HT-29 (cell line): ENCODE measurements around the gene MEMO1. TPM values are rescaled to one million over a fixed set of nuclear protein-coding genes. Genes with fewer than 3 reads are reported as not detected.
"Not testable (repeated sequence)": the region's sequence is repeated elsewhere in the genome, so short reads cannot be mapped to it uniquely, and the experiment has no call there.

Experiments used
- DNase-seq: peaks from one replicate; pipeline ENCODE4 v3.0.0-alpha.2; 2015; ENCODE audit warnings: low spot score
- total RNA-seq: library from RNA; depleted of rRNA; stranded (reverse); fragments of >200 nt; shearing (Covaris generic); gene quantifications from 2 replicates; pipeline ENCODE4 v1.2.3, GENCODE V29; 2014

Gene MEMO1
- total RNA-seq, 1 experiment from 2014 or later = 42.2 TPM

DNA sequence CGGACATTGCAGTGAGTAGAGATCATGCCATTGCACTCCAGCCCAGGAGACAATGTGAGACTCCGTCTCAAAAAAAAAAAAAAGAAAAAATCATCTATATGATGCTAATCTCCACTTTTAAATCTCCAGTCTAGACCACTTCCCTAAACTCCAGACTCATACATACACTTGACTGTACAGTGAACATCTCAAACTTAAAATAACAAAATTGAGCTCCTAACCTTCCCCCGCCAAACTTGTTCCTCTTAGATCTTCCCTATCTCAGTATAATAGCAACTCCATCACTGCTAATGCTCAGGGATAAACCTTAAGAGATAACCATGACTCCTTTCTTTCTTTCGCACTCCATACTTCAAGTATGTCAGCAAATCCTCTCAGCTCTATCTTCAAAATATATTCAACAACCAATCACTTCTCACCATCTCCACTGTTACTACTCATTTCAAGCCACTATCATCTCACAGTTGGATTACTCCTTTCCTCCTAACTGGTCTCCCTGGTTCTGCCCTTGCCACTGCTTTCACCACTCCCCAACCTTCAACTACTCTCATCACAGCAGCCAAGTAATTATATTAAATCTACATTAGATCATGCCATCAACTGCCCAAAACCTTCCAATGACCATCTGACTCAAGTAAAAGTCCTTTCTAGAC lies 12.0 kb downstream of the MEMO1 start:
- no peak for DNase-seq

DNA sequence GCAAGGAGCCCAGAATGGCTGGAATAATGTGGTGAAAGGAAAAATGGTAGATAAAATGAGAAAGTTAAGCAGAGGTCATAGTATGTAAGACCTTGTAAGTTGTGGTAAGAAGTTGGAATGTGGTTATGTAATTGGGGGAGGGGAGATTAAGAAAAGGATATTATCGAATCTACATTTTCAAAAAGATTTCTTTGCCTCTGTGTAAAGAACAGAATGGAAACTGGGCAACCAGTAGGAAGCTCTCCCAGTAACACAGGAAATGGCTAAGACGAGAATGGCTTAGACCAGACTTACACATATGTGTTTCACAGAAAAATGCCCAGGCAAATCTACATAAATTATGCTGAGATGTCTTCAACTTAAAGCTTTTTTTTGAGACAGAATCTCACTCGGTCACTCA lies 13.2 kb downstream of the MEMO1 start:
- DNase-seq = no peak

DNA sequence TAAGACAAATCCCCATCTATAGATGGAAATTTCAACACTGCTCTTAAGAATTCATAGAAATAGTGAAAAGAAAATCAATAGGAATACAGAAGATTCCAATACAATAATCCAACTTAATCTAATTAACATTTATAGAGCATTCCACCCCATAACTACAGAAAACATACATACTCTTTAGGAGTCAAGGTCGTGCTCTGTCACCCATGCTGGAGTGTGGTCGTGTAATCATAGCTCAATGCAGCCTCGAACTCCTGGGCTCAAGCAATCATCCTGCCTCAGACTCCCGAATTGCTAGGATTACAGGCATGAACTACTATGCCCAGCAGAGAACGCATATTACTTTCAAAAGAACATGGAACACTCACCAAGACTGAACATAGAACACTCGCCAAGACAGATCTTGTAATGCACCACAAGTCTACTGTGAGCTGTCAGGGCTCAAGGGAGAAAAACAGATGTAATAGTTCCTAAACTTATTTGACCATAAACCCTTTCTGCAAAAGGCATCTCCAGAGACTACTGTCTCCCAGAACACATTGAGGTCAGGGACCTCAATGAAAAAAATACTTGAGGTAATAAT lies 14.1 kb downstream of the MEMO1 start:
- no peak for DNase-seq

DNA sequence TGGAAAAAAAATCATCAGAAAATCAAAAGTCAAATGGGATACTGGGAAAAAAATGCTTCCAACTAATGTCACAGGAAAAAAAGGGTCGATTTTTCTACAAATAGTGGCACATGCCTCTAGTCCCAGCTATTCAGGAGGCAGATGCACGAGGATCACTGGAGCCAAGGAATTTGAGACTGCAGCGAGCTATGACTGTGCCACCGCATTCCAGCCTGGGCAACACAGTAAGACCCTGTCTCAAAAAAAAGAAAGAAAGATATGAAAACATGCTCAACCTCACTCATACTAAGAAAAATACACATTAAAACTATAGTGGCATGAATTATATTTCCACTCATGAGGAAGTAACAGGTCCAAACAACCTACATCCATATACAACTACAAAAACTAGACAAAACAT lies 17.9 kb downstream of the MEMO1 start:
- DNase-seq = no peak

DNA sequence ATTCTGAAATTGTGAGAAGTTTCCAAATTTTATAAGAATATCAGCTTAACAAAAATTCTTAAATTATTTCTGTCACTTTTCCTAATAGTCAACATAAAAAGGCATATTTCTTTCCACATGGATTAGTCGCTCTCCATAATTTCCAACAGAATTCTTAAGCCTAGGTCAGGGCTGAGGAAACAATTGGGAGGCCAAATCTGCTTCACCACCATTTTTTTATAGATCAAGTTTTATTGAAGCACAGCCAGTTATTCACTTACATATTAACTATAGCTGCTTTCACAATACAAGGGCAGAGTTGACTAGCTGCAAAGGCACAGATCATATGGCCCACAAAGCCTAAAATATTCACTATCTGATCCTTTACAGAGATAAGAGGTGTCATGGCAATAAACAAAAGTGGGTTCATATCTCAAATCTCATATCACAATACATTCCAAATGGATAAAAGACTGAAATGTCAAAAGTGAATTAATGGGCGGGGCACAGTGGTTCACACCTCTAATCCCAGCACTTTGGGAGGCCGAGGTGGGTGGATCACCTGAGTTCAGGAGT lies 18.7 kb downstream of the MEMO1 start:
- DNase-seq = peak; percentile 57

DNA sequence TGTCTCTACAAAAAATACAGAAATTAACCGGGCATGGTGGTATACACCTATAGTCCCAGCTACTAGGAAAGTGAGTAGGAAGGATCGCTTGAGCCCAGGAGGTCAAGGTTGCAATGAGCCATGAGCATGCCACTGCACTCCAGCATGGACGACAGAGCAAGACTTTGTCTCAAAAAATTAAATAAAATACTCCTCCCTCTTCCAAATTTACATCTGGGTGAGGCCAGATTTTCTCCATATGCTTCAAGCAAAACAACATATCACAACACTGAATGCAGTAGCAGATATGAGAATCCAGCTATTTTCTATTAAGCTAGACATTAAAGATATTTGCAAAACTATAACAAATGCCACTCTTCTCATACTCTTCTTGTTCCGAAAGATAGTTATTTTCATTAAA lies 20.9 kb downstream of the MEMO1 start:
- no peak for DNase-seq

DNA sequence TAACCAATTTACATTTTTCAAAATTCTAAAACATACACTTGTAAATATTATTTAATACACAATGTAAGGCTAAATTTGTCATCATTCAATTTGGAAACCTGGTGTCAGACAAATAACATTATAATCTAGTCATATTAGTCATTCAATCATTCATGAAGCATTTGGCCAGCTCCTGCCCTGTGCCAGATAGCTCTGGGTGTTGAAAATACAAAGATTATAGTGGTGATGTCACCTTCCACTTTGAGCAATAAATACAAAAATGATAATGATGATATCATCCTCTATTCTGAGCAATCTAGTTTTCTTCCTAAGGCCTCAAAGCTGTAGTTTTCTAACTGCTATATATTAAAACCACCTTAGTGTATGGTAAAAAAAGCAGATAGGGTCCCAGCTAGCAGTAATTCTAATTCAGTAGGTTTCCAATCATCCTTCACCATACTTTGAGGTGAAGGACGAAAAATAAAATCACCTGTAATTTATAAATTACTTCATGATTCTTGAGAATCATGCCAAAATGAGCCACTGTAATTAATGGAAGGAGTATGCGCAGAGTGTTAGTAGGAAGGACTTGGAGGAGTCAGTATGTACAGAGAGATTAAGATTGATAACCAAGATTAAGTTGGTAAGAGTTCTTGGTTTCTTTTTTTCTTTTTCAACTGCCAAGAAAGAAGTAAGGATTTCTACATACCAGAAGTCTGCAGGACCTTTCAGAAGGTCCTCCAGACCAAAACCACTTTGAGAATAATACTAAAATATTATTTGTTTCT lies 23.2 kb downstream of the MEMO1 start:
- DNase-seq = no peak

DNA sequence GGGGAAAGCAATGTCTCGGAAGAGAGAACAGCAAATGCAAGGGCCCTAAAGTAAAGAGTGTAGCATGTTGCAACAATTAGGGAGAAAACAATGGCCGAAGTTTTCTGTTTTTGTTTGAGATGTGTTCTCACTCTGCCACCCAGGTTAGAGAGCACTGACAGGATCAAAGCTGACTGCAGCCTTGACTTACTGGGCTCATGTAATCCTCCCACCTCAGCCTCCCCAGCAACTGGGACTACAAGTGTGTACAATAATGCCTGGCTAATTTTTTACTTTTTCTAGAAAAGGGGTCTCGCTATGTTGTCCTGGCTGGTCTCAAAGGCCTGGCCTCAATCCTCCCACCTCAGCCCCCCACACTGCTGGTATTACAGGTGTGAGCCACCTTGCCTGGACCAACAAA lies 23.9 kb downstream of the MEMO1 start:
- DNase-seq = no peak

DNA sequence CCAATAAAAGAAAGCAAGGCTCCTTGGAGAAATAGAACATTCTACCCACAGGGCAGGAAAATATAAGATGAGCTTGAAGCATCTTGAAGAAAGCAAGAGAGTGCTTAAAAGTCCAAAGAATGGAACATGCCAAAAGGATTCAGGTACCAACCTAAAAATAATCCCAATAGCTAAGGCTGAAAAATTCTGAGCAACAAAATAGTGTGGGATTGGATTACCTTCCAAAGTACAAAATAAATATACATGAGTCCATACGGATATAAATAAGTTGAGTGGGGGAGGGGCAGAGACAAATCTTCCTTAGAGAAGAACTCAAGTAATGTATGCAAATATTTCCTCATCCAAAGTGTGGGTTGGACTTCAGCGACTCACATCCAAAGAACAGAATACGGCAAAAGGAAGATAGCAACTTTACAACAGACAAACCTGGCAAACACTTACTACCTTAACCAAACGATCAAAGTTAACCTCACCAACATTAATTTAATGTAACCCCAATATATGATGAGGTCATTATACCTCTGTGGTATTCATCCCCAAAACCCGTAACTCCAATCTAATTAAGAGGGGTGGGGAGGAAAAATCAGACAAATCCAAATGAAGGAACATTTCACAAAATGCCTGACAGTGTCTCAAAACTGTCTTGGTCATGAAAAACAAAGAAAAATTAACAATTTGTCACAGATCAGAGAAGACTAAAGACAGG lies 26.9 kb downstream of the MEMO1 start:
- no peak for DNase-seq

DNA sequence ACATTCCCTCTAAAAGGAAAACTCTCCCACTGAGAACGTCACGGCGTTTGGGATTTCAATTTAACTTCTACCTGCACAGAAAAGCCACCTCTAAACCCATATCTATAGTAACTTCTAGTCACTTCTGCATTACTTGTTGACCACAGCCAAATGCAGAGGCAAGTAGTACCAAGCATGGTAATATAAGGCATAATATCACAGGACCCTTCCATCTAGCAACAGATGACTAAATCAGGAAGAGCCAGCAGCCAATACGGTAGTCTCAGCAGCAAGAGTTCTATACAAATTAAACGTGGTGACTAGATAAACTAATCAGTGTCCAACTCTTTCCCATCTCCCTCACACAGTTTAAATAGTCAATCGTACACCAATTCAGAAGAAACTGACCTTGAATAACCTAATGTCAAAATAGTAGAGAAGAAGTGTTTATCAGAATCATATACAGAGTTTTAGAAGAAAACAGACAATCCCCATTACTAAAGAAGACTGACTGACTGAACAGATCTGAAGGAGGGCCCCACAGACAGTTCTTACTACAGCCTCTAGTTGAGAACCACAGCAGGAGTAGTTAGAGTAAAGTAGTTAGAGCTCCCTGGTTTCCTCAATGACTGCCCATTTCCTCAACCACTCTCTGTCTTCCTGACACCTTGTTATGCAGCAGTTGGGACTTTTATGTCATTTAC lies 30.0 kb downstream of the MEMO1 start:
- peak; percentile 26 for DNase-seq

DNA sequence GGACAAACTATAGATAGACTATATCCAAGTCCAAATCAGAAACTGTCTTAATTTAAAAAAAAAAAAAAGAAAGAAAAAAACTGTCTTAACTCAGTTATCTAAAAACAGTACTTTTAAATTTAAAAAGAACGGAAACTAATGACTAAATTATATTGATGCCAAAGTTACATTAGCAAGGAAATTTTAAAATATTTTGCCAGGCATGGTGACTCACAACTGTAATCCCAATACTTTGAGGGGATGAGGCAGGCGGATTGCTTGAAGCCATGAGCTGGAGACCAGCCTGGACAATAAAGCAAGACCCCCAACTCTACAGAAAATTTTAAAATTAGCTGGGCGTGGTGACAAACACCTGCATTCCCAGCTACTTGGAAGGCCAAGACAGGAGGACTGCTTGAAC lies 30.9 kb downstream of the MEMO1 start:
- no peak for DNase-seq

DNA sequence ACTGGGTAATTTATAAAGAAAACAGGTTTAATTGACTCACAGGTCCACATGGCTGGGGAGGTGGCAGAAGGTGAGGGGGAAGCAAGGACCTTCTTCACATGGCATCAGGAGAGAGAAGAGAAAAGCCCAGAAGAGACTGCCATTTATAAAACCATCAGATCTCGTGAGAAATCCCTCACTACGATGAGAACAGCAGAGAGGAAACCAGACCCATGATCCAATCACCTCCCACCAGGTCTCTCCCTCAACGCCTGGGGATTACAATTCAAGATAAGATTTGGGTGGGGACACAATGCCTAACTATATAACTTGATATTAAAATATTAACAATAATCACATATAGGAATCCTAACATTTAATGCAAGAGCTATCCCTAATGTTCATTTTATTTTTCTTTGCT lies 31.8 kb downstream of the MEMO1 start:
- no peak for DNase-seq

DNA sequence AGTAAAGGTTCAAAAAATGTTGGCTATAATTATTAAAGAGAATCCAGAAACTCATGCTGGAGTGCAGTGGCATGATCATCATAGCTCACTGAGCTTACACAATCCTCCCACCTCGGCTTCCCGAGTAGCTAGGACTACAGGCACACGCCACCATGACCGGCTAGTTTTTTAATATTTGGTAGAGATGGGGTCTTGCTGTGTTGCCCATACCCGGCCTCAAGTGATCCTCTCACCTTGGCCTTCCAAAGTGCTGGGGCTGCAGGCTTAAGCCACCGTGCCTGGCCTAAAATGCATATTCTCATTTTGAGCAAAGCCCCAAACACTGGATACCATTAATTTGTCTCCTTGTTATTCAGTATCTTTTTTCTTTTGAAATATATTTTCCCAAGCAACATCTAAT lies 32.4 kb downstream of the MEMO1 start:
- DNase-seq = no peak

DNA sequence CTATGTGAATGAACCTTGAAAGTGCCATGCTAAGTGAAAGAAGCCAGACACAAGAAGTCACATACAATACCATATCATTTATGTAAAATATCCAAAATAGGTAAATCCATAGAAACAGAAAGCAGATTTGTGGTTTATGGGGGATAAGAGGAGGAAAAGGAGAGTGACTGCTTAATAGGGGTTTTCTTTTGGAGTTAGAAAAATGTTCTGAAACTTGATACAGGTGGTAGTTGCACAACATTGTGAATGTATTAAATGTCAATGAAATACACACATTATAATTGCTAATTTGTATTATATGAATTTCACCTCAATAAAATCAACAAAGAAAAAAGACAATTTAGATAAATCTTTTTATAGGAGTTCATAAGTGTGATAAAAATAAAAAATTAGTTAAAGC lies 37.1 kb downstream of the MEMO1 start:
- DNase-seq = no peak

DNA sequence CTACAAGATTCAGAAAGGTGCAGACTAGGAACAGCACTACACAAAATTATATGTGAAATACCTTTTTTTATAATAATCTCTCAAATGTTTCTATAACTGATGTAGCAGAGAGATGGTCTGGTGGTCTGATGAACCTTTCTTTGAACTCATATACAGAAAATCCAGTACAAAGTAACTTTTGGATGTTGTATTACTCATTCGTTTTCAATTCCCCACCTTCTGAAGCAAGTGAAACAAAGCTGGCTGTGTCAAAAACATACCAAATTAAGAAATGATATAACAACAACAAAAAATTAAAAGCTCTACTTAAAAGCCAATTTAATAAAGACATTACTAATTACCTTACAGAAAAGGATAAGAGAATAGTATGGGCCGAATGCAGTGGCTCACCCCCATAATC lies 38.7 kb downstream of the MEMO1 start:
- no peak for DNase-seq

DNA sequence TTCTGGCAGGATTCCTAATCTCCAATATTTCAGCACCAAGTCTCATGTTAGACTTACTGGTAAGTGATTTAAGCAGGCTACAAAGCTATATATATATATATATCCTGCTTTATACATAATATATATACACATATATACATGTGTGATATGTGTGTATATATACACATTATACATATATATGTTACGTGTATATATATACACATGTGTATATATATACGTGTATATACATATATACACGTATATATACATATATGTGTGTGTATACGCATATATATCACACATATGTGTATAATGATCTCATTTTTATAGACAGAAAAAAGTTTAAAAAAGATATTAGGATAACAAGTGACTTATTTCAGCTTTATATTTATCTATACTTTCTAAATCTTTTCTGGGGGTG lies 41.6 kb downstream of the MEMO1 start:
- DNase-seq = no peak

DNA sequence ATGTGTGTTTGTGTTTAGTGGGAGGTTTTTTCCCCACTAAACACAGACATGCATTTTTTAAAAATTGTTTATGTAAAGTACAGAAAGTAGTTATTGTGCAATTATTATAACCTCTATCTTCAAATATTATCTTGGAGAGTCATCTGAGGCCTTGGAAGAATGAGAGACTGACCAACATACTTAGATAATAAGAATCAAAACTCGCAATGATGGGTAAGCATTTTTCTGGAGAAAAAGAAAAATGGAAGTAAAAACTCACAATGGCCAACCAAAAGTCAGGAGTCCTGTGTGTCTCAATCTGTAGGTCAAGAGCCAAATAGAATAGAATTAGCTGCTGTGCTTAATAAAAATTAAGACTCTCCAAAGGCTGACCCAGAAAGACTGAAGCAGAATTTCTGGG lies 43.0 kb downstream of the MEMO1 start:
- no peak for DNase-seq

DNA sequence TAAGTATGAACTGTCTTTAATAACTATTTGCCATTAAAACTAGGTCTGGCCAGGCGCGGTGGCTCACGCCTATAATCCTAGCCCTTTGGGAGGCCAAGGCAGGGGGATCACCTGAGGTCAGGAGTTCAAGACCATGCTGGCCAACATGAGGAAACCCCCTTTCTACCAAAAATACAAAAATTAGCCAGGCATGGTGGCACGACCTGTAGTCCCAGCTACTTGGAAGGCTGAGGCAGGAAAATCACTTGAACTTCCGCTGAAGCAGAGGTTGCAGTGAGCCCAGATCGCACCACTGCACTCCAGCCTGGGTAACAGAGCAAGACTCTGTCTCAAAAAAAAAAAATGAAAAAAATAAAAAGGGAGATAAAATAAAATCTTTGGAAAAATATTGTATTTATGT lies 44.4 kb downstream of the MEMO1 start:
- not testable (repeated sequence) for DNase-seq

DNA sequence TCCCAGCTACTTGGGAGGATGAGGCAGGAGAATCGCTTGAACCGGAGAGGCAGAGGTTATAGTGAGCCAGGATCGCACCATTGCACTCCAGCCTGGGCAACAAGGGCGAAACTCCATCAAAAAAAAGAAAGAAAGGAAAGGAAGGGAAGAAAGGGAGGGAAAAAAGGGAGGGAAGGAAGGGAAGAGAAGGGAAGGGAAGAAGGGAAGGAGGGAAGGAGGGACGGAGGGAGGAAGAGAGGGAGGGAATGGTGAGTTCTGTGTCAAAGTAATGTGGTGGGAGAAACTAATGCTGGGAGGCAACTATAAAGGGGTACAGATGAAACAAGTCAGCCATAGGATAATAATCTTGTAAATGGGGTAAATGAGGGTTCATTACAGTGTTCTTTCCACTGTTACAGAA lies 45.7 kb downstream of the MEMO1 start:
- no peak for DNase-seq

DNA sequence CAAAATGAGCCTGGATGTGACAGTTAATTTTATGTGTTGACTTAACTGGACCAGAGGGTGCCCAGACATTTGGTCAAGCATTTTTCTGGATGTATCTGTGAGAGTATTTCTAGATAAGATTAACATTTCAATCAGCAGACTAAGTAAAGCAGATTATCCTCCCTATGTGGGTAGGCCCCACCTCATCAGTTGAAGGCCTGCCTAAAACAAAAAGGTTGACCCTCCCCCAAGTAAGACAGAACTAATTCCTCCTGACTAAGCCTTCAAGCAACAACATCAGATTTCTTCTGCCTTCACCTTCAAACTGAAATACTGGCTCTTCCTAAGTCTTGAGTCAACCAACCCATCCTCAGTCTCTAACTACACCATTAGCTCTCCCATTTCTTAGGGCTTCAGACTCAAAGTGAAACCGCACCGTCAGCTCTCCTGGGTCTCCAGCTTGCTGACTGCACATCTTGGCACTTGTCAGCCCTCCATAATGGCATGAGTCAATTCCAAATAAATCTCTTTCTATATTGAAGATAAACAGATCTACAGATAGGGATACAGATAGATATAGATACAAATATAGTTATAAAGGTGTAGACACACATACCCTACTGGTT lies 47.9 kb downstream of the MEMO1 start:
- DNase-seq = no peak

DNA sequence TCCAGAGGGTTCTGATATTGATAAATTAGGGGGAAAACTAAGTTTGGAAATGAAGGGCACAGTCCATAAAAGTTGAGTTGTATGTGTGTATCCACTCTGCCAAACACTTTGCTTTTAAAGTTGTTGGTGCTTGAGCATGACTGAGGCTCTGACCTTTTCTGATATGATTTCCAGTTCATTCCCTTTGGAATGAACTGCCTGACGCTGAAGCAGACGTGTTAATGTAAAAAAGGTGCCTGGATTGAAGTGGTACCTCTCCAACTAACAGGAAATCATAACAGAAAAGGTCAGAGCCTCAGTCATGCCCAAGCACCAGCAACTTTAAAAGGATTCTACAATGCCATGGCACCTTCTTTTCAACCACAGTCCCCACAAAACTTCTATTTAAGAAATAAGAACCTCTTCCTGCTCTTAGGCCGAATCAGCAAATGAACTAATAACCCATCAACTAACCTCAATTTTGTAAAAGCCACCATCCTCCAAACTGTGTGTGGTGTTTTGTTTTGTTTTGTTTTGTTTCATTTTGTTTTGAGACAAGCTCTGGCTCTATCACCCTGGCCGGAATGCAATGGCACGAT lies 52.6 kb downstream of the MEMO1 start:
- no peak for DNase-seq
